ENCODE measurements around the gene CASK. TPM values are rescaled to one million over a fixed set of nuclear protein-coding genes. Genes with fewer than 3 reads are reported as not detected.

CASK gene
- total RNA-seq, 6 donors from 2014 or later = 25.1 to 61.6 (median 35.3) TPM

- TF ChIP-seq EP300 (IDR thresholded peaks at IDR 0.05) (no peak), CTCF (IDR thresholded peaks at IDR 0.05) (no peak), POLR2A (IDR thresholded peaks at IDR 0.05) (no peak), POLR2AphosphoS5 (IDR thresholded peaks at IDR 0.05) (no peak)
- no peaks in the 10 kb centered on the region for H3K27me3 ChIP-seq
- H3K27ac ChIP-seq = no peak overlapping the region
- ATAC-seq (ENCODE audit: low FRiP score in 2 of 2) = no peak
- H3K4me3 ChIP-seq = no peak overlapping the region
- no peaks in the 10 kb centered on the region for H3K4me1 ChIP-seq
- DNase-seq = no peak
- no peaks in the 10 kb centered on the region for H3K9me3 ChIP-seq
- 73 to 79% methylated on average over 2 of the region's 2 CpGs for WGBS, 2 donors
- H3K36me3 ChIP-seq = no peaks in the 10 kb centered on the region
Measured at GRCh38 chrX:41960142-41960541, 36.8 kb upstream of the CASK start.

GRCh38 chrX:41958861-41959260, 35.5 kb upstream of the CASK start:
- Histone ChIP-seq H3K27ac (no peak overlapping the region), H3K36me3 (no peaks in the 10 kb centered on the region), H3K27me3 (no peaks in the 10 kb centered on the region), H3K4me3 (no peak overlapping the region), H3K9me3 (no peaks in the 10 kb centered on the region), H3K4me1 (no peaks in the 10 kb centered on the region)
- DNase-seq = no peak
- TF ChIP-seq POLR2AphosphoS5 (IDR thresholded peaks at IDR 0.05) (no peak), CTCF (IDR thresholded peaks at IDR 0.05) (no peak), POLR2A (IDR thresholded peaks at IDR 0.05) (no peak), EP300 (IDR thresholded peaks at IDR 0.05) (no peak)
- no peak for ATAC-seq (ENCODE audit: low FRiP score in 2 of 2)

GRCh38 chrX:41956027-41956426, 32.7 kb upstream of the CASK start:
- H3K36me3 ChIP-seq = no peaks in the 10 kb centered on the region
- no peak overlapping the region for H3K27ac ChIP-seq
- DNase-seq (no peak), ATAC-seq (ENCODE audit: low FRiP score in 2 of 2) (no peak)
- 87 to 88% methylated on average over 2 of the region's 2 CpGs for WGBS, 2 donors
- H3K4me3 ChIP-seq = no peak overlapping the region
- no peaks in the 10 kb centered on the region for H3K4me1 ChIP-seq
- no peaks in the 10 kb centered on the region for H3K27me3 ChIP-seq
- no peaks in the 10 kb centered on the region for H3K9me3 ChIP-seq
- no peak for TF ChIP-seq CTCF (IDR thresholded peaks at IDR 0.05)
- no peak for TF ChIP-seq POLR2A (IDR thresholded peaks at IDR 0.05)
- TF ChIP-seq EP300 (IDR thresholded peaks at IDR 0.05) = no peak
- TF ChIP-seq POLR2AphosphoS5 (IDR thresholded peaks at IDR 0.05) = no peak

- WGBS, 2 donors = 73 to 78% methylated on average over 5 of the region's 5 CpGs
- no peak for TF ChIP-seq POLR2AphosphoS5 (IDR thresholded peaks at IDR 0.05)
- no peak for TF ChIP-seq POLR2A (IDR thresholded peaks at IDR 0.05)
- no peak for TF ChIP-seq CTCF (IDR thresholded peaks at IDR 0.05)
- no peak for TF ChIP-seq EP300 (IDR thresholded peaks at IDR 0.05)
- Histone ChIP-seq H3K4me1 (no peaks in the 10 kb centered on the region), H3K27me3 (no peaks in the 10 kb centered on the region), H3K4me3 (no peak overlapping the region), H3K36me3 (no peaks in the 10 kb centered on the region), H3K9me3 (no peaks in the 10 kb centered on the region), H3K27ac (no peak overlapping the region)
- DNase-seq (no peak), ATAC-seq (ENCODE audit: low FRiP score in 2 of 2) (no peak)
Measured at GRCh38 chrX:41952102-41952501, 28.7 kb upstream of the CASK start.

GRCh38 chrX:41946989-41947612, 23.7 kb upstream of the CASK start:
- Histone ChIP-seq H3K4me1 (no peaks in the 10 kb centered on the region), H3K9me3 (no peaks in the 10 kb centered on the region), H3K27ac (no peak overlapping the region), H3K27me3 (no peaks in the 10 kb centered on the region), H3K4me3 (no peak overlapping the region), H3K36me3 (no peaks in the 10 kb centered on the region)
- ATAC-seq (ENCODE audit: low FRiP score in 2 of 2) (no peak), DNase-seq (no peak)
- 62 to 100% methylated on average over 3 to 5 of the region's 5 CpGs for WGBS, 2 donors
- no peak for TF ChIP-seq CTCF (IDR thresholded peaks at IDR 0.05)
- TF ChIP-seq POLR2AphosphoS5 (IDR thresholded peaks at IDR 0.05) = no peak
- TF ChIP-seq POLR2A (IDR thresholded peaks at IDR 0.05) = no peak
- no peak for TF ChIP-seq EP300 (IDR thresholded peaks at IDR 0.05)

Measured in upper lobe of left lung (tissue), 6 donors.